ENCODE data around the gene FOXP3.

The FOXP3 gene

DNA sequence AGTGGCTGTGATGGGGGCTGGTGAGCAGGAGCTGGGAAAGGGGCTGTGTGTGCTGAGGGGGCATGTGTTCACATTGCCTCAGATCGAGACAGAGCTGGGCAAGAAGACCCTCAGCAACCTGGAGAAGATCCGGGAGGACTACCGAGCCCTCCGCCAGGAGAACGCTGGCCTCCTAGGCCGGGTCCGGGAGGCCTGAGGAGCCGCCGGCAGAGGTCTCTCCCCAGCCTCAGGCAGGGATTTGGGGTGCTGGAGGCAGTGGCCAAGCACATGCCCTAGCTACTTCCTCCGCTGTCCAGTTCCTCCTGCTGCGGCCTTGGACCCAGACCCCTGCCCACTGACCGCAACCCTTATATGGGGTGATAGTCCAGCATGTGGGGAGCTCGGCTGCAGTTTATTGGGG is 14.4 kb downstream of the FOXP3 start:
- DNase-seq = no peak

DNA sequence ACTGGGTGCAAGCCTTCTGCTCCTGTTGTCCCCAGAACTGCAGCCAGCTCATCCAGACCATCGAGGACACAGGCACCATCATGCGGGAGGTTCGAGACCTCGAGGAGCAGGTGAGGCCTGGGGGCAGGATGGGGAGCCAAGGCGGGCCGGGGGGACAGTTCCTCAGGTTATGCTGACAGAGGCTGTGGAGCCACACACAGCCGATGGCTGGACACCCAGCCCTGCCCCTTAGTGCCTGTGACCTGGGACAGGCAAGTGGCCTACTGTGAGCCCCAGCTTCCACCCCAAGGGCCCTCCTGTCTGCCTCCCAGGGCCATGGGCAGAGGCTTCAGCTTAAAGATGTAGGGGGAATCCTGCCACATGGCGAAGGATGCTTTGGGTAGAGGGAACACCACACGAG is 14.9 kb downstream of the FOXP3 start:
- DNase-seq = no peak

DNA sequence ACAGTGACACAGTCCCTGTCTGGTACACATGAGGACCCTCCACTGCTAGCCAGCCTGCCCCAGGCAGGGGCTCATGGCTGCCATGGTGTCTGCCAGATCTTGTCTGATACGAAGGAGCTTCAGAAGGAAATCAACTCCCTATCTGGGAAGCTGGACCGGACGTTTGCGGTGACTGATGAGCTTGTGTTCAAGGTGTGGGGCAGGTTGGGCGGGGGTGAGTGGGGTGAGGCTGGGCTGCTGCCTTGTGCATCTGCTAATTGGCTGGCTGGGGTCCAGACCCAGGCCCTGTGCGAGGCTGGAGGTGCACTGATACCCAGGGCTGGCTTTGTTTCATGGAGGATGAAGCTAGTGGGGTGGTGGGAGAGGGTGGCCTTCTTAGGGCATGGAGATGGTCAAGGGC is 15.4 kb downstream of the FOXP3 start:
- no peak for DNase-seq

DNA sequence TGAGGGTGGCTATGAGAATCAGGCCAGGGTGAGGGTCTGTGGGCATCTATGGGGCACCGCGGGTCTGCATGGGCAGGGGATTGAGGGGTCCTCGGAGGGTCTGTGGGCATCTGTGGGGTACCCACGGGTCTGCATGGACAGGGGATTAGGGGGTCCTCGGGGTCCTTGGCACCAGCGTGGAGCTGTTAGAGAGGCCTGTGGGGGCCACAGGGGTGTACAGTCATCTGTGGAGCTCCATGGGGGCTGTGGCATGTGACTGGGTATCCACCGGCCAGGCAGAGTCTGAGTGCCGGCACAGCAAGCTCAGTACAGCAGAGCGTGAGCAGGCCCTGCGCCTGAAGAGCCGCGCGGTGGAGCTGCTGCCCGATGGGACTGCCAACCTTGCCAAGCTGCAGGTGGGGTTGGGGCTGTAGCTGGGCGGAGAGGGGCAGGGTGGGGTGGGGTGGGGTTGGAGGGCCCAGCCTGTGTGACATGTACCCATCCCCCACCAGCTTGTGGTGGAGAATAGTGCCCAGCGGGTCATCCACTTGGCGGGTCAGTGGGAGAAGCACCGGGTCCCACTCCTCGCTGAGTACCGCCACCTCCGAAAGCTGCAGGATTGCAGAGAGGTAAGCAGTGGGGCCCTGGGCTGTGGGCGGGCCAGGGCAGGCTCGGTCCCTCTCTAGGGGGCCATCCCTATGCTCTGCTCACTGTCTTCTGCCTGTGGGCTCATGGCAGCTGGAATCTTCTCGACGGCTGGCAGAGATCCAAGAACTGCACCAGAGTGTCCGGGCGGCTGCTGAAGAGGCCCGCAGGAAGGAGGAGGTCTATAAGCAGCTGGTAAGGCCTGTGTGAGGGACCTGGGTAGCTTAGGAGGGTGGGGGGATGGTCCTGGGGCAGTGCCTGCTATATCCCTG is 16.3 kb downstream of the FOXP3 start:
- DNase-seq = no peak

DNA sequence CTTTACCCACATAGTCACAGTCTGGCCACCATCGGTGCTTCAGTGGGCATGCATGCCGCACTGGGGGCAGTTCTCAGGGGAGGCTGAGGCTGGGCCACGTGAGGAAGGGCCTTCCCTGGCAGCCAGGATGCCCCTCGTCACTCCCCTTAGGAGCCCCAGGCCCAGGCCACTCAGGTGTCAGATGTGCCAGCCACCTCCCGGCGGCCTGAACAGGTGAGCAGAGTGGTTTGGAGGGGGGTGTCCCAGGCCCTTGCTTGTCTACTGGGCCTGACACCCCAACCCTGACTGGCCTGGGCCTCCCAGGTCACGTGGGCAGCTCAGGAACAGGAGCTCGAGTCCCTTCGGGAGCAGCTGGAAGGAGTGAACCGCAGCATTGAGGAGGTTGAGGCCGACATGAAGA is 17.2 kb downstream of the FOXP3 start:
- no peak for DNase-seq

DNA sequence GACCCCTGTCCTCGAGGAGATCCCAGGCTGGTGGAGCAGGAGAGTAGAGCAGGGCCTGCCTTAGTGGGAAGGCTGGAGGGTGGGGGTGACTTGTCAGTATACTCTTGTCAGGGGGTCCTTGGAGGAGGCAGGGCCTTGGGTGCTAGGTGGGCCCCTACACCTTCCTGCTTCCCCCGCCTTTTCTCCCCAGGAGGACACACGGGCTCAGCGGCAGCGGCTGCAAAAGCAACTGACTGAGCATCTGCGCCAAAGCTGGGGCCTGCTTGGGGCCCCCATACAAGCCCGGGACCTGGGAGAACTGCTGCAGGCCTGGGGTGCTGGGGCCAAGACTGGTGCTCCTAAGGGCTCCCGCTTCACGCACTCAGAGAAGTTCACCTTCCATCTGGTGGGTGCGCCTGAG is 18.0 kb downstream of the FOXP3 start:
- no peak for DNase-seq

DNA sequence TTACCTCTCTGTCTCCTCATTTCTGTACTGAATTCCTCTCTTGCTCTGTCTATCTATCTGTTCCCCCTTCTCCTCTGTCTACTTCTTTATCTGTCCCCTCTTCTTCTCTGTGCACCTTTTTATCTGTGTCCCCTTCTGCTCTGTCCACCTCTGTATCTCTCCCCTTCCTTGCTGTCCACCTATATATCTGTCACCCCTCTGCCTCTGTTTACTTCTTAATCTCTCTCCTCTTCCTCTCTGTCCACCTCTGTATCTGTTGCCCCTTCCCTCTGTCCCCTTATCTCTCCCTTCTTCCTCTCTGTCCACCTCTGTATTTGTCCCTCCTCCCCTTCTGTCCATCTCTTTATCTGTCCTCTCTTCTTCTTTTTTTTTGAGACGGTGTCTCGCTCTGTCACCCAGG is 20.3 kb downstream of the FOXP3 start:
- no peak for DNase-seq

DNA sequence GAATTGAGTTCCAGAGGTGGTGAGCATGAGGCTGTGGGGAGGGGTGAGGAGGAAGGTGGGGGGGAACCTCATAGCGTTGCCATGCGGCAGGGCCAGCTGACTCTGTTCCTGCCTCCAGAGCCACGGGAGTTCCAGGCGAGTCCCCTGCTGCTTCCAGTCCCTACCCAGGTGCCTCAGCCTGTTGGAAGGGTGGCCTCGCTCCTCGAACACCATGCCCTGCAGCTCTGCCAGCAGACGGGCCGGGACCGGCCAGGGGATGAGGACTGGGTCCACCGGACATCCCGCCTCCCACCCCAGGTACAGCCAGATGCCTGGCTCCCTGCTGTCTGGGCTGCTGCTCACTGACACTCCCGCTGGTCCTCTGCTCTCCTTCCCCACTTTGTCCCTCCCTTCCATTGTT is 21.3 kb downstream of the FOXP3 start:
- no peak for DNase-seq

DNA sequence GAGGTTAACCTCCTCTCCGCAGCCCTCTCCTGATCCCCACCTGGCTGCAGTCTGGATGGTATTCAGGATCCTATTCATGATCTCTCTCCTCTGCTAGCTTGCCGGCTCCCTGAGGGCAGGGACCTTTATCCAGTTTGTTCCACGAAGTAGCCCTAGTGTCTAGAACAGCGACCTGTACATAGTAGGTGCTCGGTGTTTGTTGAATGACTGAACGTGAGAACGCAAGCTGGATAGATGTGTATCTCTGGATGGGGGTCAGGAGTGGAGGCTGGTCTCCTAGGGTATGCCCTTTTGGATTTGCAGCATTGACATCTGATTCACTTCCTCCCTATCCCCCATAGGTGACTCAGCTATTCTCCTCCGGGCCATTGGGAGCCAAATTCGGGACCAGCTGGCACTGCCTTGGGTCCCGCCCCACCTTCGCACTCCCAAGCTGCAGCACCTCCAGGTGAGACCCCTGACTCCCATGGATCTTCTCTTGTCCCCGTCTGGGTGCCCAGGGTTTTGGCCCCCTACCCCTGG is 21.9 kb downstream of the FOXP3 start:
- DNase-seq = no peak

DNA sequence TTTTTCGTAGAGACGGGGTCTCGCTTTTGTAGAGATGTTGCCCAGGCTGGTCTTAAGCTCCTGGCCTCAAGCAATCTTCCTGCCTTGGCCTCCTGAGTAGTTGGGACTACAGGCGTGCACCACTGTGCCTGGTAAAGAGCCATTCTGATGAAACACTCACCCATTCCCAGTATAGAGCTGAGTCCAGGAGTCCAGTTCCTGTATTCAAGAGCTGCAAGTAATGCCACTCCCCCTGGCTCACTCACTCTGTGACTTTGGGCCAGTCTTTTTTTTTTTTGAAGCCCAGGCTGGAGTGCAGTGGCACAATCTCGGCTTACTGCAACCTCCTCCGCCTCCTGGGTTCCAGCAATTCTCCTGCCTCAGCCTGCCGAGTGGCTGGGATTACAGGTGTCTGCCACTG is 25.8 kb downstream of the FOXP3 start:
- DNase-seq = no peak

DNA sequence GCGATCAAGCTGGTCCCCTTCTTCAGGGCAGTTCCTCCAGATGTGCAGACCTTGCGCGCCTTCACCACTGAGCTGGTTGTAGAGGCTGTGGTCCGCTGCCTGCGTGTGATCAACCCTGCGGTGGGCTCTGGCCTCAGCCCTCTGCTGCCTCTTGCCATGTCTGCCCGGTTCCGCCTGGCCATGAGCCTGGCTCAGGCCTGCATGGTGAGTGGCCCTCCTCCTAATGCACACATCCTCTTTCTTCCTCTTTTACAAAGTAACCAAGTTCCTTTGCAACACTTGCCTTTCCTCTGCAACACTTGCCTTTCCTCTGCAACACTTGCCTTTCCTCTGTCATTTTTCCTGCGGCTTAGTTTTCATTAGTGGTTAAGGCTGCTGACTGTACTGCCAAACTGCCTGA is 27.4 kb downstream of the FOXP3 start:
- no peak for DNase-seq

DNA sequence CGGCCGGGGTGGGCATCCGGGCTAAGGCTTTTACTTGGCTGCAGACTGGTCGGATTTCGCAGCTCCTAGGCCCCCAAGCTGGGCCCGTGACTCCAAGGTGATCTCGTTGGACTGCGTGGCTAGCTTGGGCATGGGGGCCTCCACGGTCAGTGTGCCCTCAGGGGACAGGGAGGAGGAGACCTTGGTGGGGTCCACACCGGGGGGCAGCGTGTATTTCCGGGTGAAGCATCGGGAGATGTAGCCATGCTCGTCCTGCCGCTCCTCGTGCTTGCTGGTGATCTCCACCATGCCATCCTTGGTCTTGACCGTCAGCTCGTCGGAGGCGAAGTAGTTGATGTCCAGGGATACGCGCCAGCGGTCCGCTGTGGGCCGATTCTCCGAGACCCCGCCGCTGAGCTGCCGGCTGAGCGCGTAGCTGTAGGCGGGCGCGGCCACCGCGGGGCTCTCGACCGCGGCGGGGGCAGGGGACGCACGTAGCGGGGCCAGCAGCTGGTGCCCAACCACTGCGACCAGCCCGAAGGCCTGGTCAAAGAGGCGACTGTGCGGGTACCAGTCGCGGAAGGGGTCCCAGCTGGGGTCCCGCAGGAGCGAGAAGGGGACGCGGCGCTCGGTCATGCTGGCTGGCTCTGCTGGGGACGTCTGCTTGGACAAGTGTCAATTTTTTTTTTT is 30.5 kb downstream of the FOXP3 start:
- no peak for DNase-seq

DNA sequence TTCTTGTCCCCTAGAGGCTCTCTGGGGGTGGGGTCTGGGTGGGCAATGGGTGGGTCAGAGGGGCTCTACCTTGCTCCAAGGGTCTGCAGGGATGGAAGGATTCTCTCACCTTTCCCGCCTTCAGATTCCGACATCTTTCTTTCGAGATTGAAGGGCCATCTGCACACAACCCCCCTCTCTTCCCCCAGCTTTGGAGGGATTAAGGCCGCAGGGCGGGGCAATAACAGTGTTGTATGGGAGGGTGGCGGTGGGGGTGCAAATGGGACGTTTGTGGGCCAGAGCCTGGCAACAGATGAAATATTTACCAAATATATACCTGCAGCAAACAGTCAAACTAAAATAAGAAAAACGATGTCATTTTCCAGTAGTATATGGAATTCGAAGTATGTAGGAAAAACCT is 31.3 kb downstream of the FOXP3 start, which contains the start of gene CACNA1F:
Gene CACNA1F, minus strand, starts transcription at position 165 of the 400 bp plus-strand sequence. Its CDS starts 31 bp downstream, at position 134.
- DNase-seq = no peak

DNA sequence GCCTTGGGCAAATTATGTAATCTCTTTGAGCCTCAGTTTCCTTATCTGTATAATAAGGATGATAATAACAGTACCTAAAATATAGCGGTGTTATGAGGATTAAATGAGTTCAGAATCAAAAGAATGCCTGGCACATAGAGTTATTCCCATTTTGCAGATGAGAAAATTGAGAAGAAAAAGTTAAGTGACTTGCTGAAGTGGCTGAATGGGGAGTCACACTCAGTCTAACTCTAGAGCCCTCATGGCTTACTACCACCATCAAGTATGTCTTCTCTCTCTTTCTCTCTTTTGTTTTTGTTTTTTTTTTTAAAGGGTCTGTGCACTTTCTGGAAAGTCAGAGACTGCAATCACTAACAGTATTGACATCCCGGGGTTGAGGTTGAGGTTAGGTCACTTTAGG is 32.0 kb downstream of the FOXP3 start:
- DNase-seq = no peak

DNA sequence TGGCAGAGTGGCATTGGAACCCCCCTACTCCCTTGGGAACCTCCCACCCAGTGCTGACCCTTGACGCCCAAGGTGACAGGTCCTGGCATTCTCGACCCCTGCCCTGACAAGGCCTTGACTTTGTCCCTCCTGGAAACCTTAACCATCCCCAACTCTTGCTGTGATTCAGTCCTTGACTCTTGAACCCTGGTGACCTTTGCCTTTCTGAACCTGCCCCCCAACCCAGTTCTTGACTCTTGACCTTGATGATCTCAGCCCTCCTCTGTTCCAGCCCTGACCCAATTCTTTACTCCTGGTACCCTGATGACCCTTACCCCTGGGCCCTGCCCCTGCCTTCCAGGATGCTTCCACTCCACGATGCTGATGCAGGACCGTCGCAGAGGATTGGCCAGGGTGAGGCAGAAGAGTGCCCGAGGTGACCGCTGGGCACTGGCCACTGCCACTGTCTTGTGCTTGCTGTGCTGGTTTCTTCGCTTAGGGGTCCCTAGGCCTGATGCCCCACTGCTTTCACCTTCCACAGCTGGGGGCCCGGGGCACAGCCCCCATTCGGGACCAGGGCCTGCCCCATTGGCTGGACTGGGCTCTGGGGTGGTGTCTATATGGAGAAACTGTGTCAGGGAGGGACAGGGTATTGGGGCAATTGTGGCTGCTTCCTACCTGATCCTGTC is 33.0 kb downstream of the FOXP3 start:
- no peak for DNase-seq

DNA sequence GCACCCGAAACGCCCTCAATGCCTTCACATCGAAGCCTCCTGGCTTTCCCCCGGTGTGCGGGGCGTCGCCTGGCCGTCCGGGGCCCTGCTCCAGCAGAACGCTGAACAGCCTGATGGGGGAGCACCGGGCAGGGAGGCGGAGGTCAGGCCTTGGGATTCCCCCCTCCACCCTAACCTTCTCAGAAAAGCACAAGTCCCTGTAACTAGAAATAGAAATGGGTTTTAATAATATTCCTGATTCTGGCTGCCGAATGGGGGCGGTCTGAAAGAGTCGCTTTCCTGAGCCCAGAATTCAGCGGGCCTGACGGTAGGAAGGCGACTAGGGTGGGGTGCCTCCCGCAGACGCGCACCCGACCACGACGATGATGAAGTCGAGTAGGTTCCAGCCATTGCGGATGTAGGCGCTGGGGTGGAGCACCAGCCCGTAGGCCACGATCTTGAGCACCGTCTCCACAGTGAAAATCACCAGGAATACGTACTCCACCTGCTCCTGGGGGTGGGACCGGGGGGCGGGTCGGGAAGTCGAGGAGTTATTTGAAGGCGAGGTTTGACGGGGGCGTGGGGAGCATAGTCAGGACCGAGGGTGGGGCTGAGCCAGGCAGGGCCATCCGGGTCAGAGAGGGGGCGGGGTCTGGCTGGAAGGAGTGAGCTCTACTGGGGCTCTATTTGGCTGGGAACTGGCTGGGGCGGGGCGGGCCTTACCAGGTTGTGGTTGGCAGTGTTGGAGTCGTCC is 33.8 kb downstream of the FOXP3 start:
- peak in 6 of 58 donors; percentile 0 to 18 (median 8) for DNase-seq

DNA sequence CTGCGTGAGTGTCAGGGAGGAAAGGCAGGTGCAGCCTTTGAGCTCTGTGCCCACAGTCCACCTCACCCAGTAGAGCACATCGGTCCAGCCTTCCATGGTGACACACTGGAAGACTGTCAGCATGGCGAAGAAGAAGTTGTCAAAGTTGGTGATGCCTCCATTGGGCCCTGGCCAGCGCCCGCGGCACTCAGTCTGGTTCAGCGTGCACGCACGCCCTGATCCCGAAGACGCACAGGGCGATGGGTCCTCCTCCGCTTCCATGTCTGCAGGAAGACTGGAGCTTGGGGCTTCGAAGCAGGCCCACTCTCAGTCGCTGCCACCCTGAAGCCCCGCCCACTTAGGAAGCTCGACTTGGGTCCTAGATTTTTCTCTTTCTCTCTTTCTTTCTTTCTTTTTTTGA is 36.3 kb downstream of the FOXP3 start:
- DNase-seq = no peak

DNA sequence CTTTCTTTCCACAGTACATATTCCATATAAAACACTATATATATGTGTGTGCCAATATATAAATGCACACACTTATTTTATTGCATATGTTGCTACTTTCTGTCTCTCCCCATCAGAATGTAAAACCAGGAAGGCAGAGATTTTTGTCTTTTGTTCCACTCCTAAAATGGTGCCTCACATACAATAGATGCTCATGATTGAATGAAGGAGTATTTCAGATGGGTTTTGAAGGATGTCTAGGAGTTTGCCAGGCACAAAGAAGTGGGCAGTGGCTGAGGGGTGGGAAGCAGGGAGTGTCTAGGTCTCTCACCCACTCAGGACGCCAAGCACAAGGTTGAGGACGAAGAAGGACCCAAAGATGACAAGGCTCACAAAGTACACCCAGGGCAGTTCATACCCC is 36.8 kb downstream of the FOXP3 start:
- no peak for DNase-seq

DNA sequence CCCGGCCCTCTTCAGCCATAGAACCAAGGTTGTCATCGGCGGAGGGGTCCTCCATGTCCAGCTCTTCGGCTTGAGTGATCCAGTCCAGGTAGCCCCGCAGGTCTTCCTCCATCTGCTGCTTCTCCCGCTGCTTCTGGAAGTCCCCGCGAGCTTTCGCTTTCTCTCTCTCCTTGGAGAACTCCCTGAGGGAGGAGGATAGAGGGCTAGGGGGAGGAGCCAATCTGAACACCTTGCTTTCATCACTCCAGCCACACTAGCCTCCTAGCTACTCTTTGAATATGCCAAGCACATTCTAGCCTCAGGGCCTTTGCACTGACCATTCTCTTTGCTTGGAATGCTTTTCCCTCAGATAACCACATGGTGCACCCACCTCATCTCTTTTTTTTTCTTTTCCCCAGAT is 37.6 kb downstream of the FOXP3 start:
- no peak for DNase-seq

DNA sequence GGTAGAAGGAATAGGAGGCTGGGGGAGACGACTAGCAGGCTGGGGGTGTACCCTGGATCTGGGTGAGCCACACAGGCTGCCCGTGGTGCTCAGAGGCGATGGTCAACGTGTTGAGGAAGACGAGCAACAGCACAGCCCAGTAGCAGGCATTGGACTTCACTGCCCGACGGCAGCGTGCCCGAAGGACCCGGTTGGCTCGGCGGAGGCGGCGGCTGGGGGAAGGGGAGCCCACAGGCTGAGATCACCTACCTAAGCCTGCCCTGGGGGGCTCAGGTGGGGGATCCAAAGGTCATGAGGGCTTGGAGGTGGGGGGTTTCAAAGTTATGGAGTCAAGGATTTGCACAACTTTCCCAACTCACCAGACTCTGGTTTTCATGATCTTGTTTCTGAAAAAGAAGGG is 38.7 kb downstream of the FOXP3 start:
- no peak for DNase-seq

DNA sequence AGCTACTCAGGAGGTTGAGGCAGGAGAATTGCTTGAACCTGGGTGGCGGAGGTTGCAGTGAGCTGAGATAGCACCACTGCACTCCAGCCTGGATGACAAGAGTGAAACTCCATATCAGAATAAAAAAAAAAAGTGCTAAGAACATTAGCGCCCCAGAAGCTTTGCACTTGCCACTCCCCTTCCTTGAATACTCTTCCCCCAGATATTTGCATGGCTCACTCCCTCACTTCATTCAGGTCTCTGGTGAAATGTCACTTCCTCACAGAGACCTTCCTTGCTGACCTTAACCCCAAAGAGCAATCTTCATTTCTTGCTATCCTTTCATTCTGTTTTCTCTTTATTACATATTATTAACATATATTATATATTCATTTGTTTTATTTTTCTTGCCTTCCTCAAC is 42.6 kb downstream of the FOXP3 start:
- no peak for DNase-seq
